ENCODE data around the gene DNAJB11. TPM values are rescaled to one million over a fixed set of nuclear protein-coding genes. Genes with fewer than 3 reads are reported as not detected.

DNAJB11 gene
- total and polyA plus RNA-seq, 2 donors from 2014 or later: 45.0 to 46.4 TPM

DNA sequence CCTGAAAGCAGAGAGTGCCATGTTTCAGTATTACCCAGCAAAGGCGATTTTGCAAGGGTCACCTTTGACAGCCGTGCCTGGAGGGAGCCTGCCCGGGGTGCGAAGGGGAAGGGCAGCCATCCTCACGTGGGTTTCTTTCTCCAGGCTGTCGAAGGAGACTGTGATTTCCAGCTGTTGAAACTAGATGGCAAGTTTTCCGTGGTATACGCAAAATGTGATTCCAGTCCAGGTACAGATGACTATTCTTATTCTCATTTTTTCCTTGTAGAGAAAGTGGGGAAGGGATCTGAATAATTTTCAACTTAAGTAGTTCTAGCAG, 45.7 kb downstream of the DNAJB11 start:
- intact Hi-C loops (cut with DNase I): loop anchor here (10.0 kb wide), 1 partner anchor 641 kb away; no protein-coding TSS in a partner anchor
- DNase-seq (no peak), FAIRE-seq (no peak)
- H3K27ac ChIP-seq (ENCODE audit: low read depth in 2 of 2, low read length in 2 of 2): no peak overlapping the region
- H3K9ac ChIP-seq (ENCODE audit: low read length in 3 of 3): no peak overlapping the region
- no peaks in the 10 kb centered on the region for H3K27me3 ChIP-seq (ENCODE audit: control insufficient read depth, insufficient read depth, low read length)
- no peaks in the 10 kb centered on the region for H3K9me3 ChIP-seq (ENCODE audit: control insufficient read depth in 2 of 3, insufficient read depth in 1 of 3, low read length in 3 of 3)
- no peaks in the 10 kb centered on the region for H3K36me3 ChIP-seq (ENCODE audit: control insufficient read depth in 2 of 3, insufficient read depth in 3 of 3, low read length in 3 of 3)
- TF ChIP-seq, protein P1, sequence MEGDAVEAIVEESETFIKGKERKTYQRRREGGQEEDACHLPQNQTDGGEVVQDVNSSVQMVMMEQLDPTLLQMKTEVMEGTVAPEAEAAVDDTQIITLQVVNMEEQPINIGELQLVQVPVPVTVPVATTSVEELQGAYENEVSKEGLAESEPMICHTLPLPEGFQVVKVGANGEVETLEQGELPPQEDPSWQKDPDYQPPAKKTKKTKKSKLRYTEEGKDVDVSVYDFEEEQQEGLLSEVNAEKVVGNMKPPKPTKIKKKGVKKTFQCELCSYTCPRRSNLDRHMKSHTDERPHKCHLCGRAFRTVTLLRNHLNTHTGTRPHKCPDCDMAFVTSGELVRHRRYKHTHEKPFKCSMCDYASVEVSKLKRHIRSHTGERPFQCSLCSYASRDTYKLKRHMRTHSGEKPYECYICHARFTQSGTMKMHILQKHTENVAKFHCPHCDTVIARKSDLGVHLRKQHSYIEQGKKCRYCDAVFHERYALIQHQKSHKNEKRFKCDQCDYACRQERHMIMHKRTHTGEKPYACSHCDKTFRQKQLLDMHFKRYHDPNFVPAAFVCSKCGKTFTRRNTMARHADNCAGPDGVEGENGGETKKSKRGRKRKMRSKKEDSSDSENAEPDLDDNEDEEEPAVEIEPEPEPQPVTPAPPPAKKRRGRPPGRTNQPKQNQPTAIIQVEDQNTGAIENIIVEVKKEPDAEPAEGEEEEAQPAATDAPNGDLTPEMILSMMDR (IDR thresholded peaks at IDR 0.05; ENCODE audit: borderline replicate concordance, extremely low read depth, insufficient read depth): no peak
- no peak overlapping the region for H3K4me3 ChIP-seq (ENCODE audit: low read length in 3 of 3)
- peaks cover 0 to 5% (median 0%) of the 10 kb centered on the region in 3 donors for H3K4me1 ChIP-seq (ENCODE audit: control insufficient read depth in 2 of 3, insufficient read depth in 2 of 3, low read depth in 1 of 3, low read length in 3 of 3)

DNA sequence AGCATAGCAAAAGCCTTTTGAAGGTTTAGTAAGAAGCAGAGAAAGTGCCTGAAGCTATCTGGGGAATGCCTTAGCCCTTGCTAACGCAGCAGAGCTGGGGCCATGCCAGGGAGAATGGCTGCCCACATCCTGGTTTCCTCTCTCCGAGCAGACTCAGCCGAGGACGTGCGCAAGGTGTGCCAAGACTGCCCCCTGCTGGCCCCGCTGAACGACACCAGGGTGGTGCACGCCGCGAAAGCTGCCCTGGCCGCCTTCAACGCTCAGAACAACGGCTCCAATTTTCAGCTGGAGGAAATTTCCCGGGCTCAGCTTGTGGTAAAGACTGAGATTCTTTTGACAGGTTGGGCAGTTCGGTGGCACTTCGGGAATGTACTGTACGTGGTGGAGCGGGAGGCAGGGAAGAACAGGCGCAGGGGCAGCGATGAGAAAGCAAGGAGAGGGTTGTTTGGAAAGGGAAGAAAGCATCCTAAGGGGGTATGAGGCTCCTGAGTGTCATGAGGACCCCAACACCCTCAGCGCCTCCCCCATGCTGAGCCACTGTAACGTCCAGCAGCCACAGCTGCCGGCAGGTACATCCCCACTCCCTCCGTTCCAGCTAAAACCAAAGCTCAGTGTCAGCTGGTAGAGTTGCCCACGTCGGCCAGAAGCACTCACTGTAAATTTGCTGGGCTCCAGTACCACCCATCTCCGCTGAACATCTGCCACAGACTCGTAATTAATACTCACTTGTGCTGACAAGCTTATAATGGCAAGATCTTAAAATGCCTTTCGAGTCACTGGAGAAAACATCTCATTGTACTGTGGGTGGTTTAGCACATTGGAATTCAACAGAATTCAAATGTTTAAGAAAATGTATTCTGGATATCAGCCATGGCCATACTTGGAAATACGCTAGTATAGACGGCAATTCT, 46.8 kb downstream of the DNAJB11 start:
- DNase-seq (peak; percentile 82 to 97 (median 87)), FAIRE-seq (no peak)
- no peaks in the 10 kb centered on the region for H3K27me3 ChIP-seq (ENCODE audit: control insufficient read depth, insufficient read depth, low read length)
- no peaks in the 10 kb centered on the region for H3K36me3 ChIP-seq (ENCODE audit: control insufficient read depth in 2 of 3, insufficient read depth in 3 of 3, low read length in 3 of 3)
- H3K9me3 ChIP-seq (ENCODE audit: control insufficient read depth in 2 of 3, insufficient read depth in 1 of 3, low read length in 3 of 3): no peaks in the 10 kb centered on the region
- TF ChIP-seq, protein P1 (IDR thresholded peaks at IDR 0.05; ENCODE audit: borderline replicate concordance, extremely low read depth, insufficient read depth): peak; percentile 94
- H3K27ac ChIP-seq (ENCODE audit: low read depth in 2 of 2, low read length in 2 of 2): no peak overlapping the region
- peak overlapping the region in 2 of 3 donors; percentile 36 to 37 for H3K4me3 ChIP-seq (ENCODE audit: low read length in 3 of 3)
- intact Hi-C loops (cut with DNase I): loop anchor here (10.0 kb wide), 1 partner anchor 642 kb away; no protein-coding TSS in a partner anchor
- H3K4me1 ChIP-seq (ENCODE audit: control insufficient read depth in 2 of 3, insufficient read depth in 2 of 3, low read depth in 1 of 3, low read length in 3 of 3): peaks cover 0 to 5% (median 0%) of the 10 kb centered on the region in 3 donors
- peak overlapping the region in 1 of 3 donors; percentile 1 for H3K9ac ChIP-seq (ENCODE audit: low read length in 3 of 3)

DNA sequence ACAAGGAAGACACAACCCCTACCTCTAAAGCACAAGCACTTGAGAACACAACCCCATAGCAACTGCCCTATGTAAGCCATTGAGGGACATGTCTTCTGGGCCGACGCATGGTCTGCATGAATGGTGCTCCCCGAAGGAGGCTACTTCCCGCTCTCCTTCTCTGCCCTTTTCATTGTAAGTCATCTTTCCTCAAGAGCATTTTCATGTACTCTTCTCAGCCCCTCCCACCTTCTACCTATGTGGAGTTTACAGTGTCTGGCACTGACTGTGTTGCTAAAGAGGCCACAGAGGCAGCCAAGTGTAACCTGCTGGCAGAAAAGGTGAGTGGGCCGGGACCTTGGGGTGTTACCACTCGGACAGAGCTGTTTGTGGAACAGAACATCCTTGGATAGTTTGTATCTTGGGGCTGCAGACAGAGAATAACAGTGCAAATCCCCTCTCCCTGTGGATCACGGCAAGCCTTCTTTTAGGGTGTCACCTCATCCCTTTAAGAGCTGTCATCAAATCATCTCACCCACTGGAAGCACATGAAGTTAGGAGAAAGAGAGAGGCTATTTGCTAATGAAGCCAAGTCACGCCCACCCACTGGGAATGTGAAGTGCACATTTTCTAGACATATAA, 47.9 kb downstream of the DNAJB11 start:
- no peaks in the 10 kb centered on the region for H3K36me3 ChIP-seq (ENCODE audit: control insufficient read depth in 2 of 3, insufficient read depth in 3 of 3, low read length in 3 of 3)
- H3K4me3 ChIP-seq (ENCODE audit: low read length in 3 of 3): no peak overlapping the region
- no peaks in the 10 kb centered on the region for H3K9me3 ChIP-seq (ENCODE audit: control insufficient read depth in 2 of 3, insufficient read depth in 1 of 3, low read length in 3 of 3)
- peaks cover 0 to 5% (median 0%) of the 10 kb centered on the region in 3 donors for H3K4me1 ChIP-seq (ENCODE audit: control insufficient read depth in 2 of 3, insufficient read depth in 2 of 3, low read depth in 1 of 3, low read length in 3 of 3)
- intact Hi-C loops (cut with DNase I): loop anchor here (10.0 kb wide), 1 partner anchor 644 kb away; no protein-coding TSS in a partner anchor
- TF ChIP-seq, protein P1 (IDR thresholded peaks at IDR 0.05; ENCODE audit: borderline replicate concordance, extremely low read depth, insufficient read depth): no peak
- no peak overlapping the region for H3K27ac ChIP-seq (ENCODE audit: low read depth in 2 of 2, low read length in 2 of 2)
- DNase-seq: no peak
- no peaks in the 10 kb centered on the region for H3K27me3 ChIP-seq (ENCODE audit: control insufficient read depth, insufficient read depth, low read length)
- no peak overlapping the region for H3K9ac ChIP-seq (ENCODE audit: low read length in 3 of 3)
- no peak for FAIRE-seq

All from kidney (tissue), 14 donors.